ENCODE measurements around the gene EZR. TPM values are rescaled to one million over a fixed set of nuclear protein-coding genes. Genes with fewer than 3 reads are reported as not detected.
A peak's percentile ranks its signal among the peaks of the same experiment; 100 is the strongest.

EZR gene
- polyA plus RNA-seq, 2 donors: 211 to 257 TPM

DNA sequence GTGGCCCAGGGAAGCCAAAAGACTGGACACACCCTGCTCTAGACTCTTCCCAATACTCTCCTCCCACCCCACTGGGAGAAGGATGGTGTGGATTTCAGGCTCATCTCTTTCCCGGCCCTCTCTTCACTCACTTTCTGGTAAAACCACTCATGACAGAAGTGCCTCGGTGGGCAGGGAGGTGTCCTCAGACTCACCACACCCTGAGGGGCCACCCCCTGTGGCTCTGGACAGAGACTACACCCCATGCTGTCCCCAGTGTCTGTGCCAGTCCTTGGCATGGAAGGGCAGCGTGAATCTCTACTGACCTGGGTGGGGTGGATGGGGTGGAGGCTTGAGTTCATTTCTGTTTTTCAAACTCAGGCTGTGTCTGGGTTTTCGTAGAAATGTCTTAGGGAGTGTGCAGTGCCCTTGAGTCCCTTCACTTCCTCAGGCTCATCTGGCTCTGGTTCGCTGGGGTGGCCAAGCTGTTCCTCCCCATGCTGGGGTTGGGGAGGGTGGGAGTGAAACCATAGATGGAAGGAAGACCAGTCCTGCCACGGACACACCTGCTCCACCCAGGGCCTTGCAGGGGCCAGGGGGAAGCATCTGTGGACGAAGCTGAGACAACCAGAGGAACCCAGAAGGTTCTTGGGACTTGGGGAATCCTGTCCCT is 59.1 kb downstream of the EZR start:
- Histone ChIP-seq H3K36me3 (ENCODE audit: control insufficient read depth in 2 of 2, insufficient read depth in 2 of 2, low read length in 1 of 2) (peaks cover 0 to 9% of the 10 kb centered on the region in 2 donors), H3K4me3 (ENCODE audit: low read depth in 1 of 2, low read length in 2 of 2) (no peak overlapping the region), H3K4me1 (ENCODE audit: control insufficient read depth in 2 of 2, insufficient read depth in 2 of 2, low read length in 1 of 2) (peaks cover 0 to 4% of the 10 kb centered on the region in 2 donors), H3K27ac (ENCODE audit: low read depth in 2 of 2, low read length in 1 of 2) (peak overlapping the region in 1 of 2 donors; percentile 53), H3K9me3 (ENCODE audit: control insufficient read depth in 2 of 2, insufficient read depth in 1 of 2, low read depth in 1 of 2, low read length in 1 of 2) (no peaks in the 10 kb centered on the region), H3K27me3 (ENCODE audit: control insufficient read depth in 1 of 2, insufficient read depth in 2 of 2, low read length in 2 of 2) (no peaks in the 10 kb centered on the region)
- WGBS, 2 donors: 81 to 84% methylated on average over 7 of the region's 7 CpGs

DNA sequence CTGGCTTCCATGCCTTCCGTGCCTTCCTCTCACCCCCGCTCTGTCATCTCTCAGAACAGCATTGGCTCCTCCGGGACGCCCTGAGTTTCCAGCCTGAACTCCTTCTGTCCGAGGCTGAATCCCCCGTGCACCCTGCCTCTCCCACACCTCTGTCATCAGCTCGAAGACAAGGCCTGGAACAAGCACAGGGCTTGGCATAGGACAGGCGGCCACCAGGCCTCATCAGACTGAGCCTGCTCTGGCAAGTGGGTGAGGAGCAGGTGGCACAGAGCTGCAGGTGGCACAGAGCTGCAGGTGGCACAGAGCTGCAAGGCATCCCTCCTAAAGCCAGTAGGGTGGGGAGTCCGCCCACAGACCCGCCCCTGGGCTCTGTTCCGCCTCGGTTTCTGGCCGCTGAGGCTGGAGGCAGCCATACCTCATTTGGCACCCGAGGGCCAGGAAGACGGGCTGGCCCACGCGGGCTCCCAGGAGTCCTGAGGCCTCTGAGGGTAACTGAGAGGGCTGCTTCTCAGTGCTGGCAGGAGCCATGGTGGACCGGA is 60.2 kb downstream of the EZR start:
- H3K36me3 ChIP-seq (ENCODE audit: control insufficient read depth in 2 of 2, insufficient read depth in 2 of 2, low read length in 1 of 2): peaks cover 0 to 3% of the 10 kb centered on the region in 2 donors
- peaks cover 0 to 4% of the 10 kb centered on the region in 2 donors for H3K4me1 ChIP-seq (ENCODE audit: control insufficient read depth in 2 of 2, insufficient read depth in 2 of 2, low read length in 1 of 2)
- no peaks in the 10 kb centered on the region for H3K27me3 ChIP-seq (ENCODE audit: control insufficient read depth in 1 of 2, insufficient read depth in 2 of 2, low read length in 2 of 2)
- no peaks in the 10 kb centered on the region for H3K9me3 ChIP-seq (ENCODE audit: control insufficient read depth in 2 of 2, insufficient read depth in 1 of 2, low read depth in 1 of 2, low read length in 1 of 2)
- no peak overlapping the region for H3K4me3 ChIP-seq (ENCODE audit: low read depth in 1 of 2, low read length in 2 of 2)
- H3K27ac ChIP-seq (ENCODE audit: low read depth in 2 of 2, low read length in 1 of 2): peak overlapping the region in 1 of 2 donors; percentile 38
- 62 to 74% methylated on average over 18 of the region's 18 CpGs for WGBS, 2 donors

DNA sequence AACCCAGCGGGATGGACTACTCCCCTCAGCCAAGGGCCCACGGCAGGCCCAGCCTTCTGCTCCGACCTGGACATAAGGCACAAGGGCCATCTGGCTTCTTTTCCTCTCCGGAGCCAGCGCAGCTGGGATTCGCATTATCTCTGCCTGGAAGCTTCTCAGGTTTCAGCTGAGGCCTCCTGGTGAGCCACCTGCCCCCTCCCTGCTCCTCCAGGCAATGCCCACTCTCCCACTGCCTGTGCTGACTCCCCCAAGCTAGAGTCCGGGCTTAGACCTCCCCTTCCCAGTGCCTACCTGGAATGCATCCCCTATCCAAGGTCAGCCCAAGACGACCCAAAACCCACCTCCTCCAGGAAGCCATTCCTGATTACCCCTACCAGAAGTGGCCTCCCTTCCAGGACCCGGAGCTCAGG is 60.7 kb downstream of the EZR start:
- H3K4me1 ChIP-seq (ENCODE audit: control insufficient read depth in 2 of 2, insufficient read depth in 2 of 2, low read length in 1 of 2): peaks cover 0 to 4% of the 10 kb centered on the region in 2 donors
- no peaks in the 10 kb centered on the region for H3K9me3 ChIP-seq (ENCODE audit: control insufficient read depth in 2 of 2, insufficient read depth in 1 of 2, low read depth in 1 of 2, low read length in 1 of 2)
- 67 to 82% methylated on average over 9 of the region's 9 CpGs for WGBS, 2 donors
- no peaks in the 10 kb centered on the region for H3K27me3 ChIP-seq (ENCODE audit: control insufficient read depth in 1 of 2, insufficient read depth in 2 of 2, low read length in 2 of 2)
- H3K4me3 ChIP-seq (ENCODE audit: low read depth in 1 of 2, low read length in 2 of 2): no peak overlapping the region
- H3K27ac ChIP-seq (ENCODE audit: low read depth in 2 of 2, low read length in 1 of 2): no peak overlapping the region
- H3K36me3 ChIP-seq (ENCODE audit: control insufficient read depth in 2 of 2, insufficient read depth in 2 of 2, low read length in 1 of 2): no peaks in the 10 kb centered on the region

DNA sequence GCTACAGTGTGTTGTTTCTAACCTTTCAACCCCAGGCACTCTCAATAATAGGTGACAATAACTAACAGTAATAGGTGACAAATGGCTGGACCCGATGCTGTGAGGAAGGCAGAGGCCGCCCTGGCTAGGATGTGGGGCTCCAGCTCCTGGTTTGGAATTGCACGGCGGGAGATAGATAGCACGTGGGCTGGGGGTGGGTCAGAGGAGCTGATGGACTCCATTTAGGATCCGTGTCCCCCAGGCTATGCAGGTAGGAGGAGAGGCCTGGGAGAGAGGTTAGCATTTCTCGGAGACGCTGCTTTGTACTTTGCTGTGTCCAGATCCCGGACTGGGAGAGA is 61.4 kb downstream of the EZR start:
- Histone ChIP-seq H3K36me3 (ENCODE audit: control insufficient read depth in 2 of 2, insufficient read depth in 2 of 2, low read length in 1 of 2) (no peaks in the 10 kb centered on the region), H3K4me3 (ENCODE audit: low read depth in 1 of 2, low read length in 2 of 2) (no peak overlapping the region), H3K27me3 (ENCODE audit: control insufficient read depth in 1 of 2, insufficient read depth in 2 of 2, low read length in 2 of 2) (no peaks in the 10 kb centered on the region), H3K9me3 (ENCODE audit: control insufficient read depth in 2 of 2, insufficient read depth in 1 of 2, low read depth in 1 of 2, low read length in 1 of 2) (no peaks in the 10 kb centered on the region), H3K27ac (ENCODE audit: low read depth in 2 of 2, low read length in 1 of 2) (no peak overlapping the region), H3K4me1 (ENCODE audit: control insufficient read depth in 2 of 2, insufficient read depth in 2 of 2, low read length in 1 of 2) (peaks cover 0 to 4% of the 10 kb centered on the region in 2 donors)
- WGBS, 2 donors: 89 to 90% methylated on average over 9 of the region's 9 CpGs

DNA sequence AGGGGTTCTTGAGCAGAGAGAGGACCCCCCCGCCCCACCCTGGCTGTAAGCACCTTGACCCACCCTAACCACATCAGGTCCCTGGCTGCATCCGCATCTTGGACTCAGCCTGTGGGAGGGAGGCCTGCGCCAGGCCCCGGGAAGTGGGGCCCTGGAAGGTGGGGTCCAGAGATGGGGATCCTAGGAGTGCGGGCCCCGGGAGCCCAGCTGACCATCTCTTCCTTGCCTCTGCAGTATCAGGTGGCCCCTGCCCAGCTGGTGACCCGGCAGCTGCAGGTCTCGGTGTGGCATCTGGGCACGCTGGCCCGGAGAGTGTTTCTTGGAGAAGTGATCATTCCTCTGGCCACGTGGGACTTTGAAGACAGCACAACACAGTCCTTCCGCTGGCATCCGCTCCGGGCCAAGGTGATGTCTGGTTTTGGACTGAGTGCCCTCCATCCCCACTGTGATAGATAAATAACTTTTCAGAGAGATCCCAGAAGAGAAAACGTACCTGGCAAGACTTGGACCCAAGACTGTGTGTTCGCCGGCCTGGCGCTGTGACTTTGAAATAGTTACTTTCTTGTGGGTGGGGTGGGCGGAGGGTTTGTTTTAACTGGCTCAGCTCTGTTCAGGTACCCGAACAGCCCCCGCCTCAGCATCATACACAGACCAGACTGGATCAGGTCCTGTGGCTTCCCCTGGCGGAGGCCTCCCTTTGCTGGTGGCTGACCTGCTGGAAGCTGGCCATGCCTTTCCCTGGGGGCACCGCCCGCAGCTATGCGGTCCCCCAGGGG is 62.0 kb downstream of the EZR start:
- no peaks in the 10 kb centered on the region for H3K27me3 ChIP-seq (ENCODE audit: control insufficient read depth in 1 of 2, insufficient read depth in 2 of 2, low read length in 2 of 2)
- no peak overlapping the region for H3K4me3 ChIP-seq (ENCODE audit: low read depth in 1 of 2, low read length in 2 of 2)
- H3K9me3 ChIP-seq (ENCODE audit: control insufficient read depth in 2 of 2, insufficient read depth in 1 of 2, low read depth in 1 of 2, low read length in 1 of 2): no peaks in the 10 kb centered on the region
- no peaks in the 10 kb centered on the region for H3K36me3 ChIP-seq (ENCODE audit: control insufficient read depth in 2 of 2, insufficient read depth in 2 of 2, low read length in 1 of 2)
- H3K27ac ChIP-seq (ENCODE audit: low read depth in 2 of 2, low read length in 1 of 2): no peak overlapping the region
- WGBS, 2 donors: 90% methylated on average over 24 to 25 of the region's 25 CpGs
- peaks cover 0 to 4% of the 10 kb centered on the region in 2 donors for H3K4me1 ChIP-seq (ENCODE audit: control insufficient read depth in 2 of 2, insufficient read depth in 2 of 2, low read length in 1 of 2)

DNA sequence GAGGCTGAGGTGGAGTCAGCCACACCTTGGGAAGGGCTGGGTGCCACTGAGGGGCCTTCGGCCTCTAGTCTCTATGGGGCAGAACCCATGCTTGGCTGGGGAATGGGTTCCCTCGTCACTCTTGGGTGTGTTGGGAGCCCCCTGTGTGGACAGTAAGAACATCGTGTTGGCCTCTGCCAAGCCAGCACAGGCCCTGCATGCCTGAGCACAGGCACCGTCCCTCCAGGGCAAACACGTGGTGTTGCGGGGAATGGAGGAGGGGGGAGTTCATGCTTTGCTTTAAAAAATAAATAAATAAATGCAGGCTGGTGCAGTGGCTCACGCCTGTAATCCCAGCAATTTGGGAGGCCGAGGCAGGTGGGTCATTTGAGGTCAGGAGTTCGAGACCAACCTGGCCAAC is 63.0 kb downstream of the EZR start:
- Histone ChIP-seq H3K4me3 (ENCODE audit: low read depth in 1 of 2, low read length in 2 of 2) (no peak overlapping the region), H3K36me3 (ENCODE audit: control insufficient read depth in 2 of 2, insufficient read depth in 2 of 2, low read length in 1 of 2) (peaks cover 0 to 1% of the 10 kb centered on the region in 2 donors), H3K27me3 (ENCODE audit: control insufficient read depth in 1 of 2, insufficient read depth in 2 of 2, low read length in 2 of 2) (no peaks in the 10 kb centered on the region), H3K9me3 (ENCODE audit: control insufficient read depth in 2 of 2, insufficient read depth in 1 of 2, low read depth in 1 of 2, low read length in 1 of 2) (no peaks in the 10 kb centered on the region), H3K4me1 (ENCODE audit: control insufficient read depth in 2 of 2, insufficient read depth in 2 of 2, low read length in 1 of 2) (peaks cover 0 to 4% of the 10 kb centered on the region in 2 donors), H3K27ac (ENCODE audit: low read depth in 2 of 2, low read length in 1 of 2) (no peak overlapping the region)
- whole genome bisulfite sequencing, 2 donors: 63 to 69% methylated on average over 9 of the region's 9 CpGs

DNA sequence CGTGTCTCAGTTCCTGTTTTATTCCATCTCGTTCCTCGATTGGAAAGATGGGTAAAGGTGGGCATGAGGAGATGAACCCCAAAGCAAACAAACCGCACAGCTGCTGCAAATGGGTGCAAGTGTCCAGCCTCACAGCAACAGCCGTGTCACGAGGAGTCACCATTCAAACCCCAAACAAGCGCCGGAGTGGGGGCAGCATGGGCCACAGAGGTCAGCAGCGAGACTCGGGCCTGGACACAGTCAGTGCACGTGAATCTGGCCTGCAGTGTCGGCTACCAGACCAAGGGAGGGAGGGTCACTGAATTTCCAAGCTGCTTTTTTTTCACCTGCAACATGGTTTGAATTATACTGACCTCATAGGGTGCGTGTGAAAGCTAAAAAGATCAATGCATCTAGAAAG is 63.5 kb downstream of the EZR start:
- Histone ChIP-seq H3K27ac (ENCODE audit: low read depth in 2 of 2, low read length in 1 of 2) (no peak overlapping the region), H3K27me3 (ENCODE audit: control insufficient read depth in 1 of 2, insufficient read depth in 2 of 2, low read length in 2 of 2) (no peaks in the 10 kb centered on the region), H3K4me3 (ENCODE audit: low read depth in 1 of 2, low read length in 2 of 2) (no peak overlapping the region), H3K9me3 (ENCODE audit: control insufficient read depth in 2 of 2, insufficient read depth in 1 of 2, low read depth in 1 of 2, low read length in 1 of 2) (no peaks in the 10 kb centered on the region), H3K36me3 (ENCODE audit: control insufficient read depth in 2 of 2, insufficient read depth in 2 of 2, low read length in 1 of 2) (peaks cover 0 to 3% of the 10 kb centered on the region in 2 donors), H3K4me1 (ENCODE audit: control insufficient read depth in 2 of 2, insufficient read depth in 2 of 2, low read length in 1 of 2) (peaks cover 0 to 4% of the 10 kb centered on the region in 2 donors)
- WGBS, 2 donors: 96 to 97% methylated on average over 13 of the region's 13 CpGs

DNA sequence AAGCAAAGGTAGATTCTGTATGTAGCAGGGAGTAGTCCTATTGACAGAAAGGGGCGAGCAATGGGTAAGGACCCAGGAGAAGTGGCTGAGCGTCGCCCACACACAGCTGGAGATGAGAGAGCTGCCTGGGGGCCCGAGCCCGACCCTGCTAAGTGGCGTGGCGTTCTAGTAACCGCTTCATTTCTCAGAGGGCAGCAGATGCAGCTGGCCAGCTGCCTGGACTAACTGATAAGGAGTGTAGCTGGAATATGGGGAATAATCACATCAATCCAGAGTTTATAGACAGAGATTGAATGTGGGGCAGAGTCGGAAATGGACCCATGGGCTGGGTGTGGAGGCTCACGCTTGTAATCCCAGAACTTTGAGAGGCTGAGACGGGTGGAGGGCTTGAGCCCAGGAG is 64.4 kb downstream of the EZR start:
- H3K27ac ChIP-seq (ENCODE audit: low read depth in 2 of 2, low read length in 1 of 2): no peak overlapping the region
- peaks cover 0 to 4% of the 10 kb centered on the region in 2 donors for H3K4me1 ChIP-seq (ENCODE audit: control insufficient read depth in 2 of 2, insufficient read depth in 2 of 2, low read length in 1 of 2)
- no peaks in the 10 kb centered on the region for H3K27me3 ChIP-seq (ENCODE audit: control insufficient read depth in 1 of 2, insufficient read depth in 2 of 2, low read length in 2 of 2)
- H3K9me3 ChIP-seq (ENCODE audit: control insufficient read depth in 2 of 2, insufficient read depth in 1 of 2, low read depth in 1 of 2, low read length in 1 of 2): no peaks in the 10 kb centered on the region
- 91 to 92% methylated on average over 11 of the region's 11 CpGs for WGBS, 2 donors
- H3K36me3 ChIP-seq (ENCODE audit: control insufficient read depth in 2 of 2, insufficient read depth in 2 of 2, low read length in 1 of 2): peaks cover 0 to 3% of the 10 kb centered on the region in 2 donors
- no peak overlapping the region for H3K4me3 ChIP-seq (ENCODE audit: low read depth in 1 of 2, low read length in 2 of 2)

DNA sequence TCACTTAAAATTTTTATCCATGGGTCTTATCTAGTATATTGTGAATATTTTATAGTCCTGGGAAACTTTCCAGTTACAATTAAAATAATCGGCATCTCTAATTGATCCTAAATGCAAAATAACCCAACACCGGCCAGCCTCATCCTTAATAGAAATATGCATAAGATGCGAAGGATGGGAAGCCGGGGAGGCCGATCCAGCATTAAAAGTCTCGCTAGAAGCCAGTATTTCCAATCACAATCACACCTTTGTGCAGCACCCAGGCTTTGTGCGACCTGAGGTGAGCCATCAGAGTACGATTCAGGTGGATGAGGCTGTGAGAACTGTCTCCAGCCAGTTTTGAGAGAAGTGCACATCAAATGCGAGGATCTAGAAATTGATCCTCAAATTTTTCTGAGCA is 65.4 kb downstream of the EZR start:
- Histone ChIP-seq H3K36me3 (ENCODE audit: control insufficient read depth in 2 of 2, insufficient read depth in 2 of 2, low read length in 1 of 2) (peaks cover 0 to 3% of the 10 kb centered on the region in 2 donors), H3K27ac (ENCODE audit: low read depth in 2 of 2, low read length in 1 of 2) (no peak overlapping the region), H3K9me3 (ENCODE audit: control insufficient read depth in 2 of 2, insufficient read depth in 1 of 2, low read depth in 1 of 2, low read length in 1 of 2) (no peaks in the 10 kb centered on the region), H3K4me3 (ENCODE audit: low read depth in 1 of 2, low read length in 2 of 2) (no peak overlapping the region), H3K27me3 (ENCODE audit: control insufficient read depth in 1 of 2, insufficient read depth in 2 of 2, low read length in 2 of 2) (no peaks in the 10 kb centered on the region), H3K4me1 (ENCODE audit: control insufficient read depth in 2 of 2, insufficient read depth in 2 of 2, low read length in 1 of 2) (no peaks in the 10 kb centered on the region)
- 88 to 91% methylated on average over 9 of the region's 9 CpGs for WGBS, 2 donors
